HepG2 (cell line): ENCODE results near the gene LAMA5. TPM values are rescaled to one million over a fixed set of nuclear protein-coding genes. Genes with fewer than 3 reads are reported as not detected.
A peak's percentile ranks its signal among the peaks of the same experiment; 100 is the strongest.

ENCODE experiments used
- FOXC1 ChIP-seq: sonication (generic); formaldehyde crosslinking; IDR thresholded peaks from 2 replicates; pipeline ENCODE4 v1.8.0; 2022; ENCODE audit warnings: mild to moderate bottlenecking, missing genetic modification reagents, borderline replicate concordance
- NFIC ChIP-seq: IDR thresholded peaks from 2 replicates; pipeline ENCODE4 v1.6.1; 2012; ENCODE audit warnings: mild to moderate bottlenecking, low read length, inconsistent platforms
- SCMH1 ChIP-seq: sonication (generic); formaldehyde crosslinking; IDR thresholded peaks from 2 replicates; pipeline ENCODE4 v1.9.0; 2021; ENCODE audit warnings: missing genetic modification reagents, mild to moderate bottlenecking, borderline replicate concordance
- TARDBP ChIP-seq: sonication (generic); formaldehyde crosslinking; IDR thresholded peaks from 2 replicates; pipeline ENCODE4 v1.8.0; 2022; ENCODE audit warnings: mild to moderate bottlenecking, missing genetic modification reagents
- polyA plus RNA-seq, 8 experiments: library from polyadenylated mRNA; depleted of rRNA in 3 of 8; stranded (reverse) in 7 of 8; unstranded in 1 of 8; fragments of >200 nt; fragmentation: Illumina TruSeq in 4 of 8; extraction: Trizol in 4 of 8; gene quantifications; 2 replicates each; pipeline versions ENCODE4 v1.2.1 to v1.2.3, GENCODE V29; 2011 to 2016; ENCODE audit warnings: low read depth in 4 of 8, missing spikeins in 1 of 8, mixed read lengths in 1 of 8; ENCODE audit not compliant: insufficient read depth in 1 of 8
- total RNA-seq, 5 experiments: library from RNA; depleted of rRNA; stranded (reverse); fragments of >200 nt; fragmentation: Illumina TruSeq; extraction: Trizol; gene quantifications; 2 replicates each; pipeline ENCODE4 v1.2.3, GENCODE V29; 2016; ENCODE audit warnings: low read depth in 1 of 5
- TF ChIP-seq, protein P1 (sequence below): sonication (generic); formaldehyde crosslinking; IDR thresholded peaks from 2 replicates; pipeline ENCODE4 v1.4.0; 2020; ENCODE audit warnings: missing genetic modification reagents
- TF ChIP-seq, protein P2 (sequence below), 2 experiments: sonication (generic) in 1 of 2; formaldehyde crosslinking in 1 of 2; IDR thresholded peaks; 2 replicates each; pipeline versions ENCODE4 v1.5.1 to v1.6.1; 2011 to 2020; ENCODE audit warnings: borderline replicate concordance in 1 of 2, low read depth in 1 of 2, low read length in 1 of 2, mild to moderate bottlenecking in 1 of 2, missing genetic modification reagents in 1 of 2, moderate library complexity in 1 of 2
- TF ChIP-seq, protein P3 (sequence below): sonication (generic); formaldehyde crosslinking; IDR thresholded peaks from 2 replicates; pipeline ENCODE4 v1.4.0; 2020; ENCODE audit warnings: missing genetic modification reagents, borderline replicate concordance
- TF ChIP-seq, protein P4 (sequence below): sonication (generic); formaldehyde crosslinking; IDR thresholded peaks from 2 replicates; pipeline ENCODE4 v1.5.1; 2020; ENCODE audit warnings: mild to moderate bottlenecking, missing genetic modification reagents, borderline replicate concordance

Gene LAMA5
- total and polyA plus RNA-seq, 2 of the 13 experiments (the other 11 are each of a cell fraction or from before 2014, with no cell fraction given) = 21.0 to 44.7 TPM

DNA sequence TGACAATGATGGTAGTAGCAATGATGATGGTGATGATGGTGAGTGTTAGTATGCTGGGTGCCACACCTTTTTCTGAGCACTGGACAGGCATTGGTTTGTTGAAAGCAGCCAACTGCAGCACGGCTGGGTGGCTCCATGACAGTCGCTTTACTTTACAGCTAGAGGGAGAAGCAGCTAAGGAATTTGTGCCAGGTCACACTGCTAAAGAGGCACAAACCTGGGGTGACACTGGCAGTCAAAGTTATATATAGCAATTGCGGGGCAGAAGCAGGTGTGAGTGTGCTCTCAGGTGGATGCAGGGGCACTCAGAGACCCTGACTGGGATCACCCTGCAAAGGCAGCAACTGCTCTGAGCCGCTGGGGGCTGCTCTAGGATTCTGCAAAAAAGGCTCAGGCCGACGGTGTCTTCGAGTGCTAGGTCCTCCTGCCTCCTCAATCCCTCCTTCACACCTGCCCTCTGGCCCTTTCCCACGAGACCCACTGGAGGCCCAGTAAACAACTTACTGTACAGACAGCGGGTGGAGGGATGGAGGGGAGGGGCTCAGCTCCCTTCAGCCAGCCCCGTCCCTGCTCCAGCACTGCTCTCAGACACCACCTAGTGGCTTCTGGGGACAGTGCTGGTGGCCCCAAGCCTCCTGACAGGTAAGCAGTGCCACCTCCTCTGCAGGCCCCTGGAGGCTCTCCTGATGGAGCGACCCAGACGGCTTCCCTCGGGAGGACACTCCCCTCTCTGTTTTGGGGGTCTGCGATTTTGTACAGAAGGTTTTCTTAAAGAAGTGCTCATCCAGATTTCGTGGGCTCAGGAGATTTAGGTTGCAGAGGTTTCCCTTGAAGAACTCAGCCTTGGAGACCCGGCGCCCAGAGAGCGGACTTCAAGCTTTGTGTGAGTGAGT is 15.4 kb upstream of the LAMA5 start (continued):
- TF ChIP-seq, protein P1, sequence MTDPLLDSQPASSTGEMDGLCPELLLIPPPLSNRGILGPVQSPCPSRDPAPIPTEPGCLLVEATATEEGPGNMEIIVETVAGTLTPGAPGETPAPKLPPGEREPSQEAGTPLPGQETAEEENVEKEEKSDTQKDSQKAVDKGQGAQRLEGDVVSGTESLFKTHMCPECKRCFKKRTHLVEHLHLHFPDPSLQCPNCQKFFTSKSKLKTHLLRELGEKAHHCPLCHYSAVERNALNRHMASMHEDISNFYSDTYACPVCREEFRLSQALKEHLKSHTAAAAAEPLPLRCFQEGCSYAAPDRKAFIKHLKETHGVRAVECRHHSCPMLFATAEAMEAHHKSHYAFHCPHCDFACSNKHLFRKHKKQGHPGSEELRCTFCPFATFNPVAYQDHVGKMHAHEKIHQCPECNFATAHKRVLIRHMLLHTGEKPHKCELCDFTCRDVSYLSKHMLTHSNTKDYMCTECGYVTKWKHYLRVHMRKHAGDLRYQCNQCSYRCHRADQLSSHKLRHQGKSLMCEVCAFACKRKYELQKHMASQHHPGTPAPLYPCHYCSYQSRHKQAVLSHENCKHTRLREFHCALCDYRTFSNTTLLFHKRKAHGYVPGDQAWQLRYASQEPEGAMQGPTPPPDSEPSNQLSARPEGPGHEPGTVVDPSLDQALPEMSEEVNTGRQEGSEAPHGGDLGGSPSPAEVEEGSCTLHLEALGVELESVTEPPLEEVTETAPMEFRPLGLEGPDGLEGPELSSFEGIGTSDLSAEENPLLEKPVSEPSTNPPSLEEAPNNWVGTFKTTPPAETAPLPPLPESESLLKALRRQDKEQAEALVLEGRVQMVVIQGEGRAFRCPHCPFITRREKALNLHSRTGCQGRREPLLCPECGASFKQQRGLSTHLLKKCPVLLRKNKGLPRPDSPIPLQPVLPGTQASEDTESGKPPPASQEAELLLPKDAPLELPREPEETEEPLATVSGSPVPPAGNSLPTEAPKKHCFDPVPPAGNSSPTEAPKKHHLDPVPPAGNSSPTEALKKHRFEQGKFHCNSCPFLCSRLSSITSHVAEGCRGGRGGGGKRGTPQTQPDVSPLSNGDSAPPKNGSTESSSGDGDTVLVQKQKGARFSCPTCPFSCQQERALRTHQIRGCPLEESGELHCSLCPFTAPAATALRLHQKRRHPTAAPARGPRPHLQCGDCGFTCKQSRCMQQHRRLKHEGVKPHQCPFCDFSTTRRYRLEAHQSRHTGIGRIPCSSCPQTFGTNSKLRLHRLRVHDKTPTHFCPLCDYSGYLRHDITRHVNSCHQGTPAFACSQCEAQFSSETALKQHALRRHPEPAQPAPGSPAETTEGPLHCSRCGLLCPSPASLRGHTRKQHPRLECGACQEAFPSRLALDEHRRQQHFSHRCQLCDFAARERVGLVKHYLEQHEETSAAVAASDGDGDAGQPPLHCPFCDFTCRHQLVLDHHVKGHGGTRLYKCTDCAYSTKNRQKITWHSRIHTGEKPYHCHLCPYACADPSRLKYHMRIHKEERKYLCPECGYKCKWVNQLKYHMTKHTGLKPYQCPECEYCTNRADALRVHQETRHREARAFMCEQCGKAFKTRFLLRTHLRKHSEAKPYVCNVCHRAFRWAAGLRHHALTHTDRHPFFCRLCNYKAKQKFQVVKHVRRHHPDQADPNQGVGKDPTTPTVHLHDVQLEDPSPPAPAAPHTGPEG (CRISPR knock-in tag) = peak; percentile 78; the same call in 1 of the 2 replicates
- TF ChIP-seq TARDBP (peak; percentile 50; the same call in 1 of the 2 replicates), SCMH1 (CRISPR knock-in tag) (no peak), FOXC1 (CRISPR knock-in tag) (peak; percentile 66; the same call in 1 of the 2 replicates), NFIC (no peak)
- TF ChIP-seq, protein P2, sequence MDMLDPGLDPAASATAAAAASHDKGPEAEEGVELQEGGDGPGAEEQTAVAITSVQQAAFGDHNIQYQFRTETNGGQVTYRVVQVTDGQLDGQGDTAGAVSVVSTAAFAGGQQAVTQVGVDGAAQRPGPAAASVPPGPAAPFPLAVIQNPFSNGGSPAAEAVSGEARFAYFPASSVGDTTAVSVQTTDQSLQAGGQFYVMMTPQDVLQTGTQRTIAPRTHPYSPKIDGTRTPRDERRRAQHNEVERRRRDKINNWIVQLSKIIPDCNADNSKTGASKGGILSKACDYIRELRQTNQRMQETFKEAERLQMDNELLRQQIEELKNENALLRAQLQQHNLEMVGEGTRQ (IDR thresholded peaks at IDR 0.05; ENCODE audit: low read depth, low read length) = no peak
- TF ChIP-seq, protein P2 (CRISPR knock-in tag; IDR thresholded peaks at IDR 0.05; ENCODE audit: borderline replicate concordance) = no peak
- TF ChIP-seq, protein P3, sequence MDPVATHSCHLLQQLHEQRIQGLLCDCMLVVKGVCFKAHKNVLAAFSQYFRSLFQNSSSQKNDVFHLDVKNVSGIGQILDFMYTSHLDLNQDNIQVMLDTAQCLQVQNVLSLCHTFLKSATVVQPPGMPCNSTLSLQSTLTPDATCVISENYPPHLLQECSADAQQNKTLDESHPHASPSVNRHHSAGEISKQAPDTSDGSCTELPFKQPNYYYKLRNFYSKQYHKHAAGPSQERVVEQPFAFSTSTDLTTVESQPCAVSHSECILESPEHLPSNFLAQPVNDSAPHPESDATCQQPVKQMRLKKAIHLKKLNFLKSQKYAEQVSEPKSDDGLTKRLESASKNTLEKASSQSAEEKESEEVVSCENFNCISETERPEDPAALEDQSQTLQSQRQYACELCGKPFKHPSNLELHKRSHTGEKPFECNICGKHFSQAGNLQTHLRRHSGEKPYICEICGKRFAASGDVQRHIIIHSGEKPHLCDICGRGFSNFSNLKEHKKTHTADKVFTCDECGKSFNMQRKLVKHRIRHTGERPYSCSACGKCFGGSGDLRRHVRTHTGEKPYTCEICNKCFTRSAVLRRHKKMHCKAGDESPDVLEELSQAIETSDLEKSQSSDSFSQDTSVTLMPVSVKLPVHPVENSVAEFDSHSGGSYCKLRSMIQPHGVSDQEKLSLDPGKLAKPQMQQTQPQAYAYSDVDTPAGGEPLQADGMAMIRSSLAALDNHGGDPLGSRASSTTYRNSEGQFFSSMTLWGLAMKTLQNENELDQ (CRISPR knock-in tag) = no peak
- TF ChIP-seq, protein P4, sequence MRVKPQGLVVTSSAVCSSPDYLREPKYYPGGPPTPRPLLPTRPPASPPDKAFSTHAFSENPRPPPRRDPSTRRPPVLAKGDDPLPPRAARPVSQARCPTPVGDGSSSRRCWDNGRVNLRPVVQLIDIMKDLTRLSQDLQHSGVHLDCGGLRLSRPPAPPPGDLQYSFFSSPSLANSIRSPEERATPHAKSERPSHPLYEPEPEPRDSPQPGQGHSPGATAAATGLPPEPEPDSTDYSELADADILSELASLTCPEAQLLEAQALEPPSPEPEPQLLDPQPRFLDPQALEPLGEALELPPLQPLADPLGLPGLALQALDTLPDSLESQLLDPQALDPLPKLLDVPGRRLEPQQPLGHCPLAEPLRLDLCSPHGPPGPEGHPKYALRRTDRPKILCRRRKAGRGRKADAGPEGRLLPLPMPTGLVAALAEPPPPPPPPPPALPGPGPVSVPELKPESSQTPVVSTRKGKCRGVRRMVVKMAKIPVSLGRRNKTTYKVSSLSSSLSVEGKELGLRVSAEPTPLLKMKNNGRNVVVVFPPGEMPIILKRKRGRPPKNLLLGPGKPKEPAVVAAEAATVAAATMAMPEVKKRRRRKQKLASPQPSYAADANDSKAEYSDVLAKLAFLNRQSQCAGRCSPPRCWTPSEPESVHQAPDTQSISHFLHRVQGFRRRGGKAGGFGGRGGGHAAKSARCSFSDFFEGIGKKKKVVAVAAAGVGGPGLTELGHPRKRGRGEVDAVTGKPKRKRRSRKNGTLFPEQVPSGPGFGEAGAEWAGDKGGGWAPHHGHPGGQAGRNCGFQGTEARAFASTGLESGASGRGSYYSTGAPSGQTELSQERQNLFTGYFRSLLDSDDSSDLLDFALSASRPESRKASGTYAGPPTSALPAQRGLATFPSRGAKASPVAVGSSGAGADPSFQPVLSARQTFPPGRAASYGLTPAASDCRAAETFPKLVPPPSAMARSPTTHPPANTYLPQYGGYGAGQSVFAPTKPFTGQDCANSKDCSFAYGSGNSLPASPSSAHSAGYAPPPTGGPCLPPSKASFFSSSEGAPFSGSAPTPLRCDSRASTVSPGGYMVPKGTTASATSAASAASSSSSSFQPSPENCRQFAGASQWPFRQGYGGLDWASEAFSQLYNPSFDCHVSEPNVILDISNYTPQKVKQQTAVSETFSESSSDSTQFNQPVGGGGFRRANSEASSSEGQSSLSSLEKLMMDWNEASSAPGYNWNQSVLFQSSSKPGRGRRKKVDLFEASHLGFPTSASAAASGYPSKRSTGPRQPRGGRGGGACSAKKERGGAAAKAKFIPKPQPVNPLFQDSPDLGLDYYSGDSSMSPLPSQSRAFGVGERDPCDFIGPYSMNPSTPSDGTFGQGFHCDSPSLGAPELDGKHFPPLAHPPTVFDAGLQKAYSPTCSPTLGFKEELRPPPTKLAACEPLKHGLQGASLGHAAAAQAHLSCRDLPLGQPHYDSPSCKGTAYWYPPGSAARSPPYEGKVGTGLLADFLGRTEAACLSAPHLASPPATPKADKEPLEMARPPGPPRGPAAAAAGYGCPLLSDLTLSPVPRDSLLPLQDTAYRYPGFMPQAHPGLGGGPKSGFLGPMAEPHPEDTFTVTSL (CRISPR knock-in tag) = no peak
